Tibial nerve (tissue), 4 donors: ENCODE results near the gene PAPLN. TPM values are rescaled to one million over a fixed set of nuclear protein-coding genes. Genes with fewer than 3 reads are reported as not detected.

Source experiments
- DNase-seq, 2 donors: peaks; one replicate each; pipeline ENCODE4 v3.0.0-alpha.2; 2019; ENCODE audit warnings: low spot score in 2 of 2
- H3K27ac ChIP-seq, 4 donors: fragments of 200-600 bp; sonication (generic) in 3 of 4; one replicate each; pipeline ENCODE4 v1.5.1; 2017 to 2019; ENCODE audit warnings: mild to moderate bottlenecking in 1 of 4
- H3K27me3 ChIP-seq, 2 donors: fragments of 200-600 bp; sonication (generic) in 1 of 2; one replicate each; pipeline versions ENCODE4 v1.5.1 to v1.6.0; 2017 to 2019
- H3K36me3 ChIP-seq, 3 donors: fragments of 200-600 bp; sonication (generic); one replicate each; pipeline ENCODE4 v1.5.1; 2018 to 2019
- H3K4me1 ChIP-seq, 4 donors: fragments of 200-600 bp; sonication (generic) in 3 of 4; one replicate each; pipeline ENCODE4 v1.5.1; 2017 to 2019
- H3K4me3 ChIP-seq, 4 donors: fragments of 200-600 bp; sonication (generic) in 3 of 4; one replicate each; pipeline ENCODE4 v1.5.1; 2017 to 2019; ENCODE audit warnings: mild to moderate bottlenecking in 1 of 4, moderate library complexity in 1 of 4
- H3K9me3 ChIP-seq, 4 donors: fragments of 200-600 bp; sonication (generic) in 3 of 4; one replicate each; pipeline ENCODE4 v1.5.1; 2017 to 2019
- EP300 ChIP-seq, 2 donors: sonication (generic); formaldehyde crosslinking; IDR thresholded peaks; one replicate each; pipeline ENCODE4 v1.6.1; 2017; ENCODE audit warnings: antibody characterized with exemption in 2 of 2, mild to moderate bottlenecking in 1 of 2
- POLR2A ChIP-seq, 2 donors: fragments of 450-650 bp; IDR thresholded peaks; one replicate each; pipeline ENCODE4 v1.6.1; 2017; ENCODE audit warnings: antibody characterized with exemption in 2 of 2, mild to moderate bottlenecking in 2 of 2, moderate library complexity in 2 of 2
- WGBS, 2 donors: methylation state at CpG; one replicate each; pipeline ENCODE4 v1.1.5; 2018; 5-methylcytosine and 5-hydroxymethylcytosine counted together
- total RNA-seq, 4 donors: library from RNA; depleted of rRNA; stranded (reverse); fragments of >200 nt; gene quantifications; one replicate each; pipeline ENCODE4 v1.1.0, GENCODE V29; 2016
- TF ChIP-seq, protein P1 (sequence below), 5 experiments: fragments of 200-600 bp in 3 of 5; fragments of 450-650 bp in 2 of 5; sonication (generic) in 3 of 5; IDR thresholded peaks; one replicate each; pipeline ENCODE4 v1.5.1; 2016 to 2019; ENCODE audit warnings: antibody characterized with exemption in 5 of 5, mild to moderate bottlenecking in 3 of 5, moderate library complexity in 2 of 5

The PAPLN gene
- total RNA-seq, 4 donors from 2014 or later = 96.6 to 314 (median 206) TPM

DNA sequence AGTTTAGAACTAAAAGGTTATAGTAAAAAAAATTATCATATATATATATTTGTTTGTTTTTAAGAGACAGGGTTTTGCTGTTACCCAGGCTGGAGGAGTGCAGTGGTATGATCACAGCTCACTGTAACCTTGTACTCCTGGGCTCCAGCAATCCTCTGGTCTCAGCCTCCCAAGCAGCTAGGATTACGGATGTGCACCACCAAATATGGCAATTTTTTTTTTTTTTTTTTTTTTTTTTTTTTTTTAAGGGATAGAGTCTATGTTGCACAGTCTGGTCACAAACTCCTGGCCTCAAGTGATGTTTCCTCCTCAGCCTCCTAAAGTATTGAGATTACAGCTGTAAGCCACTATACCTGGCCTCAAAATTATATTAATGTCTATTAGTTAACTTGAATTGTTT is 48.7 kb downstream of the PAPLN start:
- no peak for DNase-seq
- peak overlapping the region in 1 of 4 donors; percentile 8 for H3K27ac ChIP-seq
- peaks cover 0 to 34% (median 13%) of the 10 kb centered on the region in 4 donors for H3K4me1 ChIP-seq
- H3K27me3 ChIP-seq = no peaks in the 10 kb centered on the region
- TF ChIP-seq POLR2A (IDR thresholded peaks at IDR 0.05) = no peak
- no peak for TF ChIP-seq EP300 (IDR thresholded peaks at IDR 0.05)
- TF ChIP-seq, protein P1, sequence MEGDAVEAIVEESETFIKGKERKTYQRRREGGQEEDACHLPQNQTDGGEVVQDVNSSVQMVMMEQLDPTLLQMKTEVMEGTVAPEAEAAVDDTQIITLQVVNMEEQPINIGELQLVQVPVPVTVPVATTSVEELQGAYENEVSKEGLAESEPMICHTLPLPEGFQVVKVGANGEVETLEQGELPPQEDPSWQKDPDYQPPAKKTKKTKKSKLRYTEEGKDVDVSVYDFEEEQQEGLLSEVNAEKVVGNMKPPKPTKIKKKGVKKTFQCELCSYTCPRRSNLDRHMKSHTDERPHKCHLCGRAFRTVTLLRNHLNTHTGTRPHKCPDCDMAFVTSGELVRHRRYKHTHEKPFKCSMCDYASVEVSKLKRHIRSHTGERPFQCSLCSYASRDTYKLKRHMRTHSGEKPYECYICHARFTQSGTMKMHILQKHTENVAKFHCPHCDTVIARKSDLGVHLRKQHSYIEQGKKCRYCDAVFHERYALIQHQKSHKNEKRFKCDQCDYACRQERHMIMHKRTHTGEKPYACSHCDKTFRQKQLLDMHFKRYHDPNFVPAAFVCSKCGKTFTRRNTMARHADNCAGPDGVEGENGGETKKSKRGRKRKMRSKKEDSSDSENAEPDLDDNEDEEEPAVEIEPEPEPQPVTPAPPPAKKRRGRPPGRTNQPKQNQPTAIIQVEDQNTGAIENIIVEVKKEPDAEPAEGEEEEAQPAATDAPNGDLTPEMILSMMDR (IDR thresholded peaks at IDR 0.05) = no peak
- 78 to 88% methylated on average over 1 of the region's 1 CpG for WGBS, 2 donors
- no peak overlapping the region for H3K4me3 ChIP-seq
- no peaks in the 10 kb centered on the region for H3K9me3 ChIP-seq
- H3K36me3 ChIP-seq = peaks cover 0 to 56% (median 8%) of the 10 kb centered on the region in 3 donors

DNA sequence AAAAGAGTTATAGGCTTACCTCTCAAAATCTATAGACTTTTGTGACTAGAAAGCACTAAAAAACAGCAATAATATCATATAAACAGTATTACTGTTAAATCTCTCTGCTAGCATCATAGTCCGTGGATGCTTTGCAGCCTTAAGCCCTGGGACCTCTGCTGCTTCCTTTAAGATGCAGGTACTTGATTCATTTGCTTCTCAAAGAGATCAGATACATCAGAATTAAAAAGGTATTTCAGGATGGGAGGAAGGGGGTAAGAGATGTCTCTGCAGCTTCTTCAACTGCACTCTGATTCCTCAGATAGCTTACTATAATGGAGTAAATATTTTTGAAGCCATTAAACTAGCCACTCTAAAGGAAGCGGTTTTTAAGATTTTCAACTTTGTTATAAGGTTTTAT is 49.3 kb downstream of the PAPLN start:
- 84 to 89% methylated on average over 2 of the region's 2 CpGs for WGBS, 2 donors
- H3K36me3 ChIP-seq = peaks cover 0 to 56% (median 8%) of the 10 kb centered on the region in 3 donors

DNA sequence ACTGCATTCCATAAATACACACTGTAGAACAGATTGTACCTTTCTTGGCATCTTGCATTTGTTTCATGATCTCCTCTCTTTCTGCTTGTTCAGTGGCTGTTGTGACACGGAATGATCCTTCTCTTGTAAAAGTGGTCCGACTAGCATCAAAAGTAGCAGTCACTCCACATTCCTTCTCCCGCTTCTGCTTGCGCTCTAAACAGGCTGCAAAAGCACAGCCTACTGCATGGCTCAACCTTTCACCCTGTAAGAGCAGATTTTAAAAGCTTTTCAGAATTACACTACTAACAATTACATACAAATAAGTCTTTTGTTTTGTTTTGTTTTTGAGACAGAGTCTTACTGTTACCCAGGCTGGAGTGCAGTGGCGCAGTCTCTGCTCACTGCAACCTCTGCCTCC is 49.8 kb downstream of the PAPLN start:
- peaks cover 0 to 56% (median 8%) of the 10 kb centered on the region in 3 donors for H3K36me3 ChIP-seq
- no peaks in the 10 kb centered on the region for H3K9me3 ChIP-seq
- peaks cover 0 to 34% (median 13%) of the 10 kb centered on the region in 4 donors for H3K4me1 ChIP-seq
- TF ChIP-seq, protein P1 (IDR thresholded peaks at IDR 0.05) = no peak
- no peak for TF ChIP-seq EP300 (IDR thresholded peaks at IDR 0.05)
- no peak for TF ChIP-seq POLR2A (IDR thresholded peaks at IDR 0.05)
- H3K27ac ChIP-seq = peak overlapping the region in 1 of 4 donors; percentile 26
- no peak for DNase-seq
- 46 to 53% methylated on average over 5 of the region's 5 CpGs for WGBS, 2 donors
- no peak overlapping the region for H3K4me3 ChIP-seq
- H3K27me3 ChIP-seq = no peaks in the 10 kb centered on the region

More for the DNA sequence above, 49.3 kb downstream of the PAPLN start:
- TF ChIP-seq POLR2A (IDR thresholded peaks at IDR 0.05) (no peak), EP300 (IDR thresholded peaks at IDR 0.05) (no peak)
- TF ChIP-seq, protein P1 (IDR thresholded peaks at IDR 0.05) = no peak
- Histone ChIP-seq H3K27me3 (no peaks in the 10 kb centered on the region), H3K4me1 (peaks cover 0 to 34% (median 13%) of the 10 kb centered on the region in 4 donors), H3K4me3 (no peak overlapping the region), H3K27ac (peak overlapping the region in 1 of 4 donors; percentile 8), H3K9me3 (no peaks in the 10 kb centered on the region)
- DNase-seq = no peak

DNA sequence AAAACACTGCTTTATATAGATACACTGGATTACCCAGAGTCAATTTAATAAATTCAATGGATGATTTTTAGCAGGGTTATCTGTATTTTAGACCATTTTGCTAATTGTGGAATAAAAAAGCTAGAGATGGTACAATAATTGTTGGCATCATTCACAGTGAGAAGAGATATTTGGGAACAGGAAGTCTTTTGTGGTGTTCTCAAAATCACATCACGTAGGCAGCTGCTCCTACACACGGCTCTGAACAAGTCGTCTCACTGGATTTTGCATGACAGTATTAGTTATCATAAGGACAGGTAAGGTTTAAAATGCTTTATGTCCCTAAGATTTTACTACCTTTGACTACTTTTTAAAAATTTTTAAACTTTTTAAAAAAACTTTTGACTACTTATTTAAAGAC is 52.0 kb downstream of the PAPLN start:
- DNase-seq = no peak
- H3K4me3 ChIP-seq = no peak overlapping the region
- 33 to 47% methylated on average over 3 of the region's 3 CpGs for WGBS, 2 donors
- TF ChIP-seq EP300 (IDR thresholded peaks at IDR 0.05) = no peak
- no peak for TF ChIP-seq POLR2A (IDR thresholded peaks at IDR 0.05)
- TF ChIP-seq, protein P1 (IDR thresholded peaks at IDR 0.05) = no peak
- peaks cover 0 to 41% (median 0%) of the 10 kb centered on the region in 3 donors for H3K36me3 ChIP-seq
- H3K27ac ChIP-seq = peak overlapping the region in 2 of 4 donors; percentile 55 to 64
- H3K4me1 ChIP-seq = peaks cover 0 to 31% (median 13%) of the 10 kb centered on the region in 4 donors
- no peaks in the 10 kb centered on the region for H3K27me3 ChIP-seq
- no peaks in the 10 kb centered on the region for H3K9me3 ChIP-seq

DNA sequence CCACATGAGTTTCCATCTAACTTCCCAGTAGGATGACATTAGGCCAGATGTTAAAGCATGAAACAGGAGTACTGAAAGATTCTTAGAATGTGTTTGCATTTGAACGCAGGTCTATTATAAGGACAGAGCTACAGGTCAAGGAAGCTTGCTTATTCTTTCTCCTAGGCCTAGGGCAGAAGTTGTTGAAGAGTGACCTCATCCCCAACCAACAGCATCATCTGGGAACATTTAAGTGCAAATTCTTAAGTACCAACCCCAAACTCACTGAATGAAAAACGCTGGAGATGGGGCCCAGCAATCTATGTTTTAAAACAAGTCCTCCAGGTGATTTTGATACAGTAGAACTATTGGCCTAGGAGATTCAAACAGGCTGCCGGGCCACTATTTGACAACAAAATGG is 52.4 kb downstream of the PAPLN start:
- H3K36me3 ChIP-seq = peaks cover 0 to 37% (median 0%) of the 10 kb centered on the region in 3 donors
- 52 to 58% methylated on average over 3 of the region's 3 CpGs for whole genome bisulfite sequencing, 2 donors
- DNase-seq = no peak

More for the DNA sequence above, 52.4 kb downstream of the PAPLN start:
- no peaks in the 10 kb centered on the region for H3K9me3 ChIP-seq
- H3K27me3 ChIP-seq = no peaks in the 10 kb centered on the region
- TF ChIP-seq, protein P1 (IDR thresholded peaks at IDR 0.05) = no peak
- H3K4me1 ChIP-seq = peaks cover 0 to 30% (median 13%) of the 10 kb centered on the region in 4 donors
- peak overlapping the region in 2 of 4 donors; percentile 55 to 64 for H3K27ac ChIP-seq
- no peak overlapping the region for H3K4me3 ChIP-seq
